Central memory CD4-positive, alpha-beta T cell (primary cell): ENCODE results near the gene TRPM3.
"Not testable (repeated sequence)": the region's sequence is repeated elsewhere in the genome, so short reads cannot be mapped to it uniquely, and the experiment has no call there.

Experiments used
- DNase-seq: peaks from one replicate; pipeline ENCODE4 v3.0.0; 2022

TRPM3 gene

DNA sequence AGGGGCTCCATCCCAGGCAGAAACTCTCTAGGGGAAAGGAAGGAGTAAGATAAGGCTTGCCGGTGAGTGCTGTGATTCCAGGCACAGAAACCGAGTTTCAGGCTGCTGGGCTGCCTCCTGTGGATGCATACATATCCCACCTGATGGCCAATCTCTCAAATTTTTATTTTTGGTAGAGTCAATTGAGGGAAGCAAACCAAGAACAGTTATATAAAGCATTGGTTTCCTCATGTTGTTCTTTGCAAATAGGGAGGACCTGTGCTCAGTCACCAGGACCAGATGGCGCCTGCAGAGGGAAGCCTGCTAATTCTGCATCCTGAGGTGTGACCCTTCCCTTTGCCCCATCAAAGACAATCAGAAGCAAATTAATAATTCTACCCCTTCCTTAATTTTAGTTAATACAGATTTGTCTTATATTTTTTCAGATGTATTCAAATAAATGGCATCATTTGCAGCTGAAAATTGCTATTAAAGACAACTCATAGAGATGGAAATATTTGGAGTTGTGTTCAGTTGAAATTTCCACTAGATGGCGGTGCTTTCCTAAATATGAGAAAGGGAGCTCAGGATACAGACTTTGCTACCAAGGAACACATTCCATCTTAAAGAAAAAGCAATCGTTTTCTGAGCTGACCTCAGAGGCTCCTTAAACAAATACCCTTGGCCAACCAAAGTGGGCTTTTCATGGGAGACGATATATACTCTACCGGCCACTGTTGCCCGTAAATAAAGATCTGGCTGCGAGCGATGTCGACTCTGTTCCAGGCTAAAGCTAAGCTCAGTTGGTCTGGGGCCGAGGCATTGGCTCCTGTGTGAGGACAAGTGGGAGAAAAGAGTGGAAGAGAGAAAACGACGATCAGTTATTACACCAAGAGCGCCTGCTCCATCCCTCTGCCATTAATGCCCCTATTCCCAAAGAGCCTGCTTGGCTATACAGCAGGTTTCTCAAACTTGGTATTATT lies 481.3 kb downstream of the TRPM3 start:
- DNase-seq, result peak; percentile 9

DNA sequence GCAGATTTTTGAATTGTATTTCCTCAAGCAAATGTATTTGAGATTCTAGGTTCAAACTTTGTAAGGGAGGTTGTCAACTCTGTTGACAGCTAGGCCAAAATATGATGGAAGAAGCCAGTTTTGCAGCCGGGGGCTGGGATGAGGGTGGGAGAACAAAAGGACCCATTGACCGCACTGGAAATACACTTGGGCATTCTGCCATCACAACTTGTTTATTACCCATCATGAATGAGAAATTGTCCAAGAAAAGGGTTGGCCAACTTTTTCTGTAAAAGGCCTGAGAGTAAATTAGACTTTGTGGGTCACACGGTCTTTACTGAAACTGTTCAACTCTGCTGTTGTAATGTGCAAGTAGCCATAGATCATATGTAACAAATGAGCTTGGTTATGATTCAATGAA lies 485.6 kb downstream of the TRPM3 start:
- no peak for DNase-seq

DNA sequence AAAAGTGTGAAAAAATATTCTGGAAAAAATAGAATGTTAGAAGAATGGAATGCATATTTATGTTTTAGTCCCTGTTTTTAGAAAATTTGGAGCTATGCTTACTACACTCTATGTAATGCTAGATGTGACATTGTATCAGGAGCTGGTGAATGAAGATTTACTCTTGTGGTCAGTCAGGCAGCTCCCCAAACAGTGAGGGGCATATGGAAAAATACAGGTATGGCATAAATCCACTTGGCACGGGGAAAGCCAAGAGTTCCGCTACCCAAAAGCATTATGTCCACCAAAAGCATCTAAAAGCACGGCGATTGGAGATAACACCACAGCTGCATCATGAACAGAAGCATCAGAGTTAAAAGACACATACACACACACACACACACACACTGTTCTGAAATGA lies 486.7 kb downstream of the TRPM3 start:
- DNase-seq, result no peak

- DNase-seq, result no peak
Measured at GRCh38 chr9:70630971-70631370, 490.4 kb downstream of the TRPM3 start.

- not testable (repeated sequence) for DNase-seq
Measured at GRCh38 chr9:70629080-70629685, 492.2 kb downstream of the TRPM3 start.

DNA sequence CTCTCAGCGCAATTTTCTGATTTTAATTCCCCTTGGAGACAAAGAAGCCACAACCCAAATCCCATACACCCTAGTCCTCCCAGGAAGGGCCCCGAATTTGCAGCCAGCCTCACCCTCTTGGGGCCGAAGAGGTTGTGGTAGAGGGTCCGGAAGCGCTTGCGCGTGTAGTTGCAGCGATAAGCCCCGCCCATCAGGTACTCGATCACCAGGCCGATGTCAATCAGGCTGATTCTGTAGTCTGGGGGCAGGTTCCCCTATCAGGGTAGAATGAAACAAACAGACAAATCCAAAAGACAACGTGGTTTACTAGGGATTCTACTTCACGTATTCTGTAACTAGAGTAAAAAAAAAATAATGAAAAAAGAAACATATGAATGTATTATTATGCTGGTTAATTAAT lies 496.3 kb downstream of the TRPM3 start:
- no peak for DNase-seq

GRCh38 chr9:70618784-70619183 lies 502.6 kb downstream of the TRPM3 start:
- no peak for DNase-seq

GRCh38 chr9:70617033-70617828 lies 504.2 kb downstream of the TRPM3 start:
- no peak for DNase-seq

DNA sequence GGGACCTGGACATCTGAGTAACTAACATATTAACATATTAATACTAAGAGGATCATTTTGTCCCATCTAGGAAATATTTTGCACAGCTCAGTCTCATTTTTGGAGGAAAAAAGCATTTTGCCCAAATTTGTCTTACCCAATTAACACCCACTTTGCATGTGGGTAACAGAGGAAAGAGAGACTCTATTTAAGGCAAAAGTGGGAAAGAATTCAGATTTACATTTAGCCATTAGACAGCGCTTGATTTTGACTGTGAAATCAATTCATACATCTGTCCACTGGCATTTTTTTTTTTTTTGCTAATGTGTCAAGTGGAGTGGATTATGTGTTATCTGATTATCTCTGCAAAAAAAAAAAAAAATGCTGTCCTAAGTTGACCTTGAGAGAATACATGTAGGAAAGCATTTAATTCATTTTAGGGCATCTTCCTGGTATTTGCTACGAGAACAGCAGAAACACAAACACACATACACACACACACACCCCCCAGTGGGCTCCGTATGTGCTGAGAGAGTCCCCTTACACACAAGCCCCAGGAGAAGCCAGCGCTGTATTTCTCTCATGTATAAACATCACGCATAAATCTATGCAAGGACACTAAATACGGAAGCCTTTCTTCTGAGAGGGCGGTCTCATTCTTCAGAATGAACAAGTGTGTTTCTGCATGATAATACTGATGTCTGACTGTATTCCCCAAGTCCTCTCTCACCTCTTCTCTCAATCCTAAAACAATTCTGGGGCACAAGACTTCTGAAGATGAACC lies 505.0 kb downstream of the TRPM3 start:
- DNase-seq, result no peak

GRCh38 chr9:70615464-70616138 lies 505.8 kb downstream of the TRPM3 start:
- DNase-seq, result no peak

- no peak for DNase-seq
Measured at GRCh38 chr9:70614786-70615463, 506.5 kb downstream of the TRPM3 start.

GRCh38 chr9:70613024-70613768 lies 508.2 kb downstream of the TRPM3 start:
- no peak for DNase-seq

GRCh38 chr9:70610287-70610644 lies 511.2 kb downstream of the TRPM3 start:
- DNase-seq, result no peak

- no peak for DNase-seq
Measured at GRCh38 chr9:70609542-70610286, 511.7 kb downstream of the TRPM3 start.

GRCh38 chr9:70609011-70609410 lies 512.4 kb downstream of the TRPM3 start:
- DNase-seq, result no peak

- DNase-seq, result no peak
Measured at GRCh38 chr9:70607926-70608325, 513.5 kb downstream of the TRPM3 start.

GRCh38 chr9:70607329-70607728 lies 514.1 kb downstream of the TRPM3 start:
- DNase-seq, result no peak

GRCh38 chr9:70603020-70603411 lies 518.4 kb downstream of the TRPM3 start:
- no peak for DNase-seq

GRCh38 chr9:70602321-70603019 lies 519.0 kb downstream of the TRPM3 start:
- DNase-seq, result peak; percentile 45
